BJ (cell line): ENCODE results near the gene ATP1A1. TPM values are rescaled to one million over a fixed set of nuclear protein-coding genes. Genes with fewer than 3 reads are reported as not detected.

ENCODE experiments used
- CTCF ChIA-PET: fragments of 350-600 bp; formaldehyde crosslinking; extraction: SDS; loops from one replicate; lab custom pipeline; 2021; ENCODE audit warnings: antibody characterized with exemption, inconsistent platforms; lab: Yijun Ruan, JAX
- POLR2A ChIA-PET: fragments of 300-600 bp; sonication (Branson Sonifier 250); formaldehyde crosslinking; extraction: SDS; loops from one replicate; lab custom pipeline; 2021; ENCODE audit warnings: antibody characterized with exemption; lab: Charles Lee
- DNase-seq: peaks from one replicate; pipeline ENCODE4 v3.0.0-alpha.2; 2011; ENCODE audit warnings: low read depth
- H3K27me3 ChIP-seq: 2 replicates; pipeline ENCODE4 v1.6.0; 2011; ENCODE audit warnings: low read length; ENCODE audit not compliant: control insufficient read depth, insufficient read depth
- H3K36me3 ChIP-seq: 2 replicates; pipeline ENCODE4 v1.5.1; 2011; ENCODE audit warnings: low read length; ENCODE audit not compliant: control insufficient read depth, insufficient read depth
- H3K4me3 ChIP-seq: 2 replicates; pipeline ENCODE4 v1.5.1; 2011; ENCODE audit warnings: low read depth, mild to moderate bottlenecking, control low read depth, low read length
- polyA plus RNA-seq: library from polyadenylated mRNA; depleted of rRNA; stranded (reverse); fragments of >200 nt; gene quantifications from 2 replicates; pipeline ENCODE4 v1.2.3, GENCODE V29; 2011
- TF ChIP-seq, protein P1 (sequence below): IDR thresholded peaks from 2 replicates; pipeline ENCODE4 v1.5.1; 2011; ENCODE audit warnings: low read depth, mild to moderate bottlenecking, control low read depth, inconsistent platforms, low read length, moderate library complexity; ENCODE audit not compliant: insufficient read depth

The ATP1A1 gene
- polyA plus RNA-seq, 1 experiment, result 392 TPM

GRCh38 chr1:116331523-116331922, 41.5 kb upstream of the ATP1A1 start:
- CTCF ChIA-PET, result no interaction called here
- Histone ChIP-seq H3K4me3 (no peak overlapping the region), H3K27me3 (peaks cover 2% of the 10 kb centered on the region; the same call in 1 of the 2 replicates), H3K36me3 (no peaks in the 10 kb centered on the region)
- TF ChIP-seq, protein P1, sequence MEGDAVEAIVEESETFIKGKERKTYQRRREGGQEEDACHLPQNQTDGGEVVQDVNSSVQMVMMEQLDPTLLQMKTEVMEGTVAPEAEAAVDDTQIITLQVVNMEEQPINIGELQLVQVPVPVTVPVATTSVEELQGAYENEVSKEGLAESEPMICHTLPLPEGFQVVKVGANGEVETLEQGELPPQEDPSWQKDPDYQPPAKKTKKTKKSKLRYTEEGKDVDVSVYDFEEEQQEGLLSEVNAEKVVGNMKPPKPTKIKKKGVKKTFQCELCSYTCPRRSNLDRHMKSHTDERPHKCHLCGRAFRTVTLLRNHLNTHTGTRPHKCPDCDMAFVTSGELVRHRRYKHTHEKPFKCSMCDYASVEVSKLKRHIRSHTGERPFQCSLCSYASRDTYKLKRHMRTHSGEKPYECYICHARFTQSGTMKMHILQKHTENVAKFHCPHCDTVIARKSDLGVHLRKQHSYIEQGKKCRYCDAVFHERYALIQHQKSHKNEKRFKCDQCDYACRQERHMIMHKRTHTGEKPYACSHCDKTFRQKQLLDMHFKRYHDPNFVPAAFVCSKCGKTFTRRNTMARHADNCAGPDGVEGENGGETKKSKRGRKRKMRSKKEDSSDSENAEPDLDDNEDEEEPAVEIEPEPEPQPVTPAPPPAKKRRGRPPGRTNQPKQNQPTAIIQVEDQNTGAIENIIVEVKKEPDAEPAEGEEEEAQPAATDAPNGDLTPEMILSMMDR, result no peak
- POLR2A ChIA-PET, result no interaction called here
- no peak for DNase-seq

GRCh38 chr1:116332451-116332850, 40.6 kb upstream of the ATP1A1 start:
- ChIA-PET POLR2A (no interaction called here), CTCF (interaction anchor here (0.8 kb wide), 1 partner anchor 167 kb away, joined by 3 read pairs; no protein-coding TSS in a partner anchor)
- Histone ChIP-seq H3K4me3 (no peak overlapping the region), H3K27me3 (peaks cover 4% of the 10 kb centered on the region; the same call in 1 of the 2 replicates), H3K36me3 (no peaks in the 10 kb centered on the region)
- DNase-seq, result no peak
- TF ChIP-seq, protein P1, result no peak

- CTCF ChIA-PET, result interaction anchor here (1.5 kb wide), 1 partner anchor 151 kb away, joined by 4 read pairs; no protein-coding TSS in a partner anchor
- H3K27me3 ChIP-seq, result peaks cover 4% of the 10 kb centered on the region; the same call in 1 of the 2 replicates
- no peaks in the 10 kb centered on the region for H3K36me3 ChIP-seq
- no peak overlapping the region for H3K4me3 ChIP-seq
- DNase-seq, result no peak
- POLR2A ChIA-PET, result no interaction called here
- TF ChIP-seq, protein P1, result no peak
These were observed 39.7 kb upstream of the ATP1A1 start for GRCh38 chr1:116333171-116334014.

DNA sequence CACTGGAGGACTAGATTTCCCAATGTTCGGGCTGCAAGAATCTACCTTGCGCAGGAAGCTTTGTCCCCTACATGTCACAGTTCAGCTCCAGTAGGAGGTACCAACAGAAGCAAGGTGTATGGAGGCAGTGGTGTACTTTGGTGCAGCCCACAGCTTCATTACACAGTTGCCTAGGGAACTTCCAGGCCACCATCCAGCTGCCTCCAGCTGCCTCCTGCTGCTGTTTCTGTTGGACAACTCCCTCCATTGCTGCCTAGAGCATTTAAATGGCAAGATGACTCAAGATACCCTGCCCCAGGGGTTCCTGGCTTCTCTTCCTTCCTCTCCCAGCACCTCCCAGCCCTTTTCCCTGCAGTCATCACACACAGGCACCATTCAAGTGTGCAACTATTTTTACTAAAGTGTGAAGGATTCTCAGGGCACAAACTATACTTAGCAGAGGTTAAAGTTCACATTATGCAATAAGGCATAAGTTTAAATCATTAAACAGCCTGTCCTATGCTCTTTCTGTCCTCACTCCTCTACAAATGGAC, 39.0 kb upstream of the ATP1A1 start:
- Histone ChIP-seq H3K27me3 (peaks cover 4% of the 10 kb centered on the region; the same call in 1 of the 2 replicates), H3K36me3 (no peaks in the 10 kb centered on the region), H3K4me3 (no peak overlapping the region)
- TF ChIP-seq, protein P1, result no peak
- ChIA-PET POLR2A (no interaction called here), CTCF (interaction anchor here (1.5 kb wide), 1 partner anchor 150 kb away, joined by 4 read pairs; no protein-coding TSS in a partner anchor)
- no peak for DNase-seq

- ChIA-PET POLR2A (no interaction called here), CTCF (no interaction called here)
- no peak for DNase-seq
- H3K27me3 ChIP-seq, result peaks cover 4% of the 10 kb centered on the region; the same call in 1 of the 2 replicates
- TF ChIP-seq, protein P1, result no peak
- H3K36me3 ChIP-seq, result no peaks in the 10 kb centered on the region
- no peak overlapping the region for H3K4me3 ChIP-seq
These were observed 38.0 kb upstream of the ATP1A1 start for GRCh38 chr1:116334868-116335635.
